Measurements from ENCODE around the gene ISM2.

Gene ISM2

DNA sequence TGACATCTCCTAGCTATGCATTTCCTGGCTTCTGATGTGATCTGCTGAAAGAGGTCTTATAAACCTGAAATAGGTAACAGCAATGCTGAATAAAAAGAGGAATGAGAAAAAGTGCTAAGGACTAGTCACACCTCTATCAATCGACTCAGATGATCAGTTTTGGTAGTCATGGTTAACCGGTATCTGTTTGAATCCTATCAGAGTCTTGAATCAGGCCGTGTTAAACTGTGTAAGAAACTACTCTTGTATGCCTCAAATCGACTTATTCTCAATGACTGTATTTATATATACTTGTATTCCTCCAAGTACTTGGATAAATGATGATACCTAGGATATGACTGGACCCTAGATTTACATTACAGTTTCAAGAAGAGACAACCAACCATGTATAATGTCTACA lies 10.8 kb upstream of the ISM2 start:
- TF ChIP-seq, protein P1, sequence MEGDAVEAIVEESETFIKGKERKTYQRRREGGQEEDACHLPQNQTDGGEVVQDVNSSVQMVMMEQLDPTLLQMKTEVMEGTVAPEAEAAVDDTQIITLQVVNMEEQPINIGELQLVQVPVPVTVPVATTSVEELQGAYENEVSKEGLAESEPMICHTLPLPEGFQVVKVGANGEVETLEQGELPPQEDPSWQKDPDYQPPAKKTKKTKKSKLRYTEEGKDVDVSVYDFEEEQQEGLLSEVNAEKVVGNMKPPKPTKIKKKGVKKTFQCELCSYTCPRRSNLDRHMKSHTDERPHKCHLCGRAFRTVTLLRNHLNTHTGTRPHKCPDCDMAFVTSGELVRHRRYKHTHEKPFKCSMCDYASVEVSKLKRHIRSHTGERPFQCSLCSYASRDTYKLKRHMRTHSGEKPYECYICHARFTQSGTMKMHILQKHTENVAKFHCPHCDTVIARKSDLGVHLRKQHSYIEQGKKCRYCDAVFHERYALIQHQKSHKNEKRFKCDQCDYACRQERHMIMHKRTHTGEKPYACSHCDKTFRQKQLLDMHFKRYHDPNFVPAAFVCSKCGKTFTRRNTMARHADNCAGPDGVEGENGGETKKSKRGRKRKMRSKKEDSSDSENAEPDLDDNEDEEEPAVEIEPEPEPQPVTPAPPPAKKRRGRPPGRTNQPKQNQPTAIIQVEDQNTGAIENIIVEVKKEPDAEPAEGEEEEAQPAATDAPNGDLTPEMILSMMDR (IDR thresholded peaks at IDR 0.05; ENCODE audit: control extremely low read depth, extremely low read depth, low read depth, missing control alignments), result no peak
- DNase-seq (ENCODE audit: extremely low spot score), result no peak
- ChIA-PET CTCF (interaction anchor here (5.2 kb wide), 1 partner anchor 50 kb away, joined by 17 read pairs; the partner anchor contains the start of gene AHSA1), POLR2A (no interaction called here)

DNA sequence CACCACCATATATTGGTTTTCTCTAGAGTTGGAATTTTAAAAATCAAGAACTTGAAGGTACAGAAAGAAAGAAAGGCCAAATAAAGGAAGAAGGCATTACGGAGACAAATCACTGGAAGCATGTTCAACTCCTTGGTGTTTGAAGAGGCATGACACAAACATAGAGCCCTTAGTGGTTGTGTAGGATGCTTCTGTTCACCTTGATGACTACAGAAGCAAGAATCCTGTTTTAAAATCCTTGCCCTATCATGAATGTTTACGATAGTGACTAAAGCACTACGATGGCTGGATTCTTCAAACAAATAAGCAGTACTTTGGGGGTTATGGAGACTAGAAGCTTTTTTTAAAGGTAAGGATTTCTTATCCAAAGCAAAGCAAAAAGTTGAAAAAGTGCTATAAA lies 10.3 kb upstream of the ISM2 start:
- TF ChIP-seq, protein P1 (IDR thresholded peaks at IDR 0.05; ENCODE audit: control extremely low read depth, extremely low read depth, low read depth, missing control alignments), result no peak
- ChIA-PET POLR2A (no interaction called here), CTCF (interaction anchor here (0.6 to 5.2 kb wide), 2 partner anchors 21 to 50 kb away, joined by 3 to 17 read pairs; partner anchors contain the start of gene AHSA1)
- DNase-seq (ENCODE audit: extremely low spot score), result no peak

DNA sequence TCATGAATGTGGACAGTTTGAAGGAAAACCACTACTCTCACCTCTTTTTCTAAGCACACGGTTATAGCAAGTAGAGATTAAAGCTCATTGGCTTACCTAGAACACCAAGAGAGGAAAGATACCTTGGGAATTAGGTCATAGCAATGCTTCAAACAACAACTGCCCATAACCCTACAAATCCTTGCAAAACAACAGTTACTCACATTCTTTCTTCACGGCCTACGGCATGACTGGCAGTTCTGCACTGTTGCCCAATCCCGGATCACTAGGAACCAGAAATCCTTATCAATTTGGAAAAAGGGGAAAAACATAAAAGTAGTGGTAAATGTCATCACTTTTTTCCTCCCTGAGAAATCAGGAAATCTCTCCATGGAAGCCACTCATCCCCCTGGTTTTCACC lies 9.6 kb upstream of the ISM2 start:
- POLR2A ChIA-PET, result no interaction called here

DNA sequence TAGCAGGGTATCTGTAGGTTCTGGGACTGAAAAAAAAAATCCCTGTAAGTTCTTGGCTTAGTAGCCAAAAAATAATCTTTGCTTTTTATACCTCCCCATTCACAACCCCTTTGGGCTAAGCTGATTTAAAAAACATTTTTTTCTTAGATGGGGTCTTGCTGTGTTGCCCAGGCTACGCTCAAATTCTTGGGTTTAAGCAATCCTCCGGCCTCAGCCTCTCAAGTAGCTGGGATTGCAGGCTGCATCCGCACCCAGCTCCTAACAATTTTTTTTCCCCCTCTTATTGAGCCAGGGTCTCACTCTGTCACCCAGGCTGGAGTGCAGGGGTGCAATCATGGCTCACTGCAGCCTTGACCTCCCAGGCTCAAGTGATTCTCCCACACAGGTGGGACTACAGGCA lies 9.1 kb upstream of the ISM2 start:
- TF ChIP-seq, protein P1 (IDR thresholded peaks at IDR 0.05; ENCODE audit: control extremely low read depth, extremely low read depth, low read depth, missing control alignments), result no peak
- CTCF ChIA-PET, result interaction anchor here (1.1 to 5.2 kb wide), 2 partner anchors 9 to 49 kb away, joined by 3 to 17 read pairs; partner anchors contain the start of genes AHSA1 and ISM2
- DNase-seq (ENCODE audit: extremely low spot score), result no peak
- POLR2A ChIA-PET, result no interaction called here

More for the DNA sequence above, 9.6 kb upstream of the ISM2 start:
- TF ChIP-seq, protein P1 (IDR thresholded peaks at IDR 0.05; ENCODE audit: control extremely low read depth, extremely low read depth, low read depth, missing control alignments), result no peak
- DNase-seq (ENCODE audit: extremely low spot score), result no peak
- CTCF ChIA-PET, result interaction anchor here (5.2 kb wide), 1 partner anchor 49 kb away, joined by 17 read pairs; the partner anchor contains the start of gene AHSA1

DNA sequence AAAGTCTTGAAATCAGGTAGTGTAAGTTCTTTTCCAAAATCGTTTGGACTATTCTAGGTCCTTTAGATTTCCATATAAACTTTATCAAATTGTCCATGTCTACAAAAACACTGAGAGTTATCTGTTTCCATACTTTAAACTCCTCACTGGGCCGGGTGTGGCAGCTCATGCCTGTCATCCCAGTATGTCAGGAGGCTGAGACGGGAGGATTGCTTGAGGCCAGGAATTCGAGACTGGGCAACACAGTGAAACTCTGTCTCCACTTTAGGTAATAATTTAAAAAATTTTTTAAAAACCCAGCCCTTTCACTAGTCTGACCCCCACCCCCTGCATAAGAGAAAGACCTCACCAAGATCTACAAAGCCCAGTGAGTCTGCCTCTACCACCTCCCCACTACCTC lies 6.4 kb upstream of the ISM2 start:
- no peak for DNase-seq (ENCODE audit: extremely low spot score)
- CTCF ChIA-PET, result interaction anchor here (1.3 to 5.2 kb wide), 5 partner anchors 11 to 189 kb away, joined by 3 to 17 read pairs (median 4); partner anchors contain the start of gene AHSA1
- TF ChIP-seq, protein P1 (IDR thresholded peaks at IDR 0.05; ENCODE audit: control extremely low read depth, extremely low read depth, low read depth, missing control alignments), result no peak

DNA sequence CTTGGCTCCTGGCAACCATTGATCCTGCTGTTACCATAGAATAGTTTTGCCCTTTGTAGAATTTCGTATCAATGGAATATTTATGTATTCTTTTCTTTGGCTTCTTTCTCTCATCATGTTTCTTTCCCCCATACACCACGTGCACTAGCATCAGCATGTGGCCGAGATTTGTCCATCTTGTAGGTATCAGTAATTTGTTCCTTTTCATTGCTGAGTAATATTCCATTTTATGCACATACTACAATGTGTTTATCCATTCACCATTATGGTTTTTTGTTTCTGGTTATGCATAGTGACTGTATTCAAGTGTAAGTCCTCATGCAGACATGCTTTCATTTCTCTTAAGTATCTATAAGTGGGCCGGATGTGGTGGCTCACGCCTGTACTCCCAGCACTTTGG lies 4.5 kb upstream of the ISM2 start:
- DNase-seq (ENCODE audit: extremely low spot score), result no peak

More for the DNA sequence above, 6.4 kb upstream of the ISM2 start:
- POLR2A ChIA-PET, result no interaction called here

More for the DNA sequence above, 4.5 kb upstream of the ISM2 start:
- TF ChIP-seq, protein P1 (IDR thresholded peaks at IDR 0.05; ENCODE audit: control extremely low read depth, extremely low read depth, low read depth, missing control alignments), result no peak
- POLR2A ChIA-PET, result no interaction called here
- CTCF ChIA-PET, result interaction anchor here (1.7 kb wide), 1 partner anchor 187 kb away, joined by 5 read pairs; no protein-coding TSS in a partner anchor
